ENCODE results near the gene SLC35D1.
"Not testable (repeated sequence)": the region's sequence is repeated elsewhere in the genome, so short reads cannot be mapped to it uniquely, and the experiment has no call there.

Gene SLC35D1

GRCh38 chr1:66980745-66981367 lies 73.1 kb downstream of the SLC35D1 start:
- H3K36me3 ChIP-seq (ENCODE audit: control insufficient read depth, insufficient read depth, low read length), result peaks cover 7% of the 10 kb centered on the region
- no peak overlapping the region for H3K4me3 ChIP-seq (ENCODE audit: low read depth, low read length)
- no peaks in the 10 kb centered on the region for H3K27me3 ChIP-seq (ENCODE audit: control insufficient read depth, insufficient read depth, low read length)
- H3K9ac ChIP-seq (ENCODE audit: low read depth, low read length), result no peak overlapping the region
- no peaks in the 10 kb centered on the region for H3K4me1 ChIP-seq (ENCODE audit: control insufficient read depth, insufficient read depth, low read length)
- H3K9me3 ChIP-seq (ENCODE audit: control insufficient read depth, insufficient read depth, low read length), result no peaks in the 10 kb centered on the region

- H3K4me1 ChIP-seq (ENCODE audit: control insufficient read depth, insufficient read depth, low read length); H3K27me3 ChIP-seq (ENCODE audit: control insufficient read depth, insufficient read depth, low read length); H3K4me3 ChIP-seq (ENCODE audit: low read depth, low read length); H3K9me3 ChIP-seq (ENCODE audit: control insufficient read depth, insufficient read depth, low read length); H3K36me3 ChIP-seq (ENCODE audit: control insufficient read depth, insufficient read depth, low read length); H3K9ac ChIP-seq (ENCODE audit: low read depth, low read length): not testable (repeated sequence)
Measured at GRCh38 chr1:66979621-66980020, 74.3 kb downstream of the SLC35D1 start.

- Histone ChIP-seq H3K9me3 (ENCODE audit: control insufficient read depth, insufficient read depth, low read length) (no peaks in the 10 kb centered on the region), H3K4me1 (ENCODE audit: control insufficient read depth, insufficient read depth, low read length) (no peaks in the 10 kb centered on the region), H3K4me3 (ENCODE audit: low read depth, low read length) (no peak overlapping the region), H3K9ac (ENCODE audit: low read depth, low read length) (no peak overlapping the region), H3K27me3 (ENCODE audit: control insufficient read depth, insufficient read depth, low read length) (no peaks in the 10 kb centered on the region), H3K36me3 (ENCODE audit: control insufficient read depth, insufficient read depth, low read length) (peaks cover 5% of the 10 kb centered on the region)
Measured at GRCh38 chr1:66978201-66978600, 75.7 kb downstream of the SLC35D1 start.

- Histone ChIP-seq H3K9me3 (ENCODE audit: control insufficient read depth, insufficient read depth, low read length) (no peaks in the 10 kb centered on the region), H3K36me3 (ENCODE audit: control insufficient read depth, insufficient read depth, low read length) (peaks cover 4% of the 10 kb centered on the region), H3K4me3 (ENCODE audit: low read depth, low read length) (no peak overlapping the region), H3K4me1 (ENCODE audit: control insufficient read depth, insufficient read depth, low read length) (no peaks in the 10 kb centered on the region), H3K9ac (ENCODE audit: low read depth, low read length) (no peak overlapping the region), H3K27me3 (ENCODE audit: control insufficient read depth, insufficient read depth, low read length) (no peaks in the 10 kb centered on the region)
Measured at GRCh38 chr1:66968574-66968973, 85.4 kb downstream of the SLC35D1 start.

- not testable (repeated sequence) for H3K9me3 ChIP-seq (ENCODE audit: control insufficient read depth, insufficient read depth, low read length); H3K4me1 ChIP-seq (ENCODE audit: control insufficient read depth, insufficient read depth, low read length); H3K36me3 ChIP-seq (ENCODE audit: control insufficient read depth, insufficient read depth, low read length); H3K27me3 ChIP-seq (ENCODE audit: control insufficient read depth, insufficient read depth, low read length); H3K4me3 ChIP-seq (ENCODE audit: low read depth, low read length); H3K9ac ChIP-seq (ENCODE audit: low read depth, low read length)
Measured at GRCh38 chr1:66966188-66966873, 87.6 kb downstream of the SLC35D1 start.

- Histone ChIP-seq H3K4me1 (ENCODE audit: control insufficient read depth, insufficient read depth, low read length) (no peaks in the 10 kb centered on the region), H3K27me3 (ENCODE audit: control insufficient read depth, insufficient read depth, low read length) (no peaks in the 10 kb centered on the region), H3K9ac (ENCODE audit: low read depth, low read length) (no peak overlapping the region), H3K4me3 (ENCODE audit: low read depth, low read length) (no peak overlapping the region), H3K36me3 (ENCODE audit: control insufficient read depth, insufficient read depth, low read length) (peaks cover 4% of the 10 kb centered on the region), H3K9me3 (ENCODE audit: control insufficient read depth, insufficient read depth, low read length) (no peaks in the 10 kb centered on the region)
Measured at GRCh38 chr1:66957938-66958337, 96.0 kb downstream of the SLC35D1 start.

GRCh38 chr1:66954208-66954607 lies 99.7 kb downstream of the SLC35D1 start:
- Histone ChIP-seq H3K27me3 (ENCODE audit: control insufficient read depth, insufficient read depth, low read length) (no peaks in the 10 kb centered on the region), H3K4me3 (ENCODE audit: low read depth, low read length) (no peak overlapping the region), H3K9ac (ENCODE audit: low read depth, low read length) (no peak overlapping the region), H3K9me3 (ENCODE audit: control insufficient read depth, insufficient read depth, low read length) (no peaks in the 10 kb centered on the region), H3K36me3 (ENCODE audit: control insufficient read depth, insufficient read depth, low read length) (peaks cover 3% of the 10 kb centered on the region), H3K4me1 (ENCODE audit: control insufficient read depth, insufficient read depth, low read length) (no peaks in the 10 kb centered on the region)

- peaks cover 3% of the 10 kb centered on the region for H3K36me3 ChIP-seq (ENCODE audit: control insufficient read depth, insufficient read depth, low read length)
- H3K4me1 ChIP-seq (ENCODE audit: control insufficient read depth, insufficient read depth, low read length), result no peaks in the 10 kb centered on the region
- H3K9ac ChIP-seq (ENCODE audit: low read depth, low read length), result no peak overlapping the region
- no peaks in the 10 kb centered on the region for H3K27me3 ChIP-seq (ENCODE audit: control insufficient read depth, insufficient read depth, low read length)
- H3K4me3 ChIP-seq (ENCODE audit: low read depth, low read length), result no peak overlapping the region
- H3K9me3 ChIP-seq (ENCODE audit: control insufficient read depth, insufficient read depth, low read length), result no peaks in the 10 kb centered on the region
Measured at GRCh38 chr1:66951513-66951912, 102.4 kb downstream of the SLC35D1 start.
